ENCODE data around the gene MYOG. TPM values are rescaled to one million over a fixed set of nuclear protein-coding genes. Genes with fewer than 3 reads are reported as not detected.

The MYOG gene
- total RNA-seq, 1 experiment from 2014 or later, result not detected

DNA sequence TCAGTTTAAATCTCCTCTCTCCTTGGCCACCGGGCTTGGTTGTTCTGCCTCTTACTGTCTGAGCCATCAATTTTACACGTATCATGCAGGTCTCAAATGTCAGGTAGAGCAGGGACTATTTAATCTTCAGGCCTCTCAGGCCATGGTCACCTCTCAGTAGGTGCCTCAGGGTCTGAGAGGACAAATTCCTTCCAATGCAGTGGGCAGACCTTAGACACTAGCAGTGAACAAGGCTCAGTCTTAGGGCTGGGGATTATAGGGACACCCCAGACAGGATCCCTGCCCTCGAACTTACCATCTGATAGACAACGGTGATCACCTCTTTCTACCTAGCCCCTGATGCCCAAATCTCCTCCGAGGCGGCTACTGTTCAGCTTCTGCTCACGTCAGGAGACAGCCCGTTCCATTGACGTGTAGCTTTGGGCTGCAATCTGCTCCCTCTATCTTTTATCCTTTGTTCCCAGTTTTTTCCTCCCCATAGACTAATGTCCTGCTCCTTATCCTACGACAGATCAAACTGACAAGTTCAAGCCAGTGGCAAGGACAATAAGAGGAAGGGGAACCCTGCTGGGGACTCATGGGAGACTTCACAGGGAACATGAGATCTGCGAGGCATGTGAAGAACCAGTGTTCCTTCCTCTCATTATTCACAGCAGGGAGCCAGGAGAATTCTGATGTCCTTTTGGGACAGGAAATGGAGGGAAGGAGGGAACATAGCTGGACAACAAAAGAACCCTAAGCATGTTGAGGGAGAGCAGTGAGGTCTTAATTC lies 1.4 kb upstream of the MYOG start:
- intact Hi-C loops (cut with micrococcal nuclease; ENCODE audit: unreplicated experiment), result no loop called here
- Mint-ChIP-seq H3K36me3 (ENCODE audit: insufficient read depth, unreplicated experiment) (no peaks in the 10 kb centered on the region), H3K27me3 (ENCODE audit: unreplicated experiment) (peaks cover 95% of the 10 kb centered on the region), H3K9me3 (ENCODE audit: low read depth, unreplicated experiment) (no peaks in the 10 kb centered on the region), H3K4me1 (ENCODE audit: low read depth, unreplicated experiment) (no peaks in the 10 kb centered on the region), H3K27ac (ENCODE audit: unreplicated experiment) (no peak overlapping the region), H3K4me3 (ENCODE audit: low read depth, unreplicated experiment) (no peak overlapping the region)
- no peak for DNase-seq
- TF ChIP-seq, protein P1, sequence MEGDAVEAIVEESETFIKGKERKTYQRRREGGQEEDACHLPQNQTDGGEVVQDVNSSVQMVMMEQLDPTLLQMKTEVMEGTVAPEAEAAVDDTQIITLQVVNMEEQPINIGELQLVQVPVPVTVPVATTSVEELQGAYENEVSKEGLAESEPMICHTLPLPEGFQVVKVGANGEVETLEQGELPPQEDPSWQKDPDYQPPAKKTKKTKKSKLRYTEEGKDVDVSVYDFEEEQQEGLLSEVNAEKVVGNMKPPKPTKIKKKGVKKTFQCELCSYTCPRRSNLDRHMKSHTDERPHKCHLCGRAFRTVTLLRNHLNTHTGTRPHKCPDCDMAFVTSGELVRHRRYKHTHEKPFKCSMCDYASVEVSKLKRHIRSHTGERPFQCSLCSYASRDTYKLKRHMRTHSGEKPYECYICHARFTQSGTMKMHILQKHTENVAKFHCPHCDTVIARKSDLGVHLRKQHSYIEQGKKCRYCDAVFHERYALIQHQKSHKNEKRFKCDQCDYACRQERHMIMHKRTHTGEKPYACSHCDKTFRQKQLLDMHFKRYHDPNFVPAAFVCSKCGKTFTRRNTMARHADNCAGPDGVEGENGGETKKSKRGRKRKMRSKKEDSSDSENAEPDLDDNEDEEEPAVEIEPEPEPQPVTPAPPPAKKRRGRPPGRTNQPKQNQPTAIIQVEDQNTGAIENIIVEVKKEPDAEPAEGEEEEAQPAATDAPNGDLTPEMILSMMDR (IDR thresholded peaks at IDR 0.05; ENCODE audit: unreplicated experiment), result no peak
- no TSS peak for BruUV-seq (replicated peaks)
- CTCF ChIA-PET, result interaction anchor here (1.5 kb wide), 1 partner anchor 11 kb away, joined by 3 read pairs; no protein-coding TSS in a partner anchor

DNA sequence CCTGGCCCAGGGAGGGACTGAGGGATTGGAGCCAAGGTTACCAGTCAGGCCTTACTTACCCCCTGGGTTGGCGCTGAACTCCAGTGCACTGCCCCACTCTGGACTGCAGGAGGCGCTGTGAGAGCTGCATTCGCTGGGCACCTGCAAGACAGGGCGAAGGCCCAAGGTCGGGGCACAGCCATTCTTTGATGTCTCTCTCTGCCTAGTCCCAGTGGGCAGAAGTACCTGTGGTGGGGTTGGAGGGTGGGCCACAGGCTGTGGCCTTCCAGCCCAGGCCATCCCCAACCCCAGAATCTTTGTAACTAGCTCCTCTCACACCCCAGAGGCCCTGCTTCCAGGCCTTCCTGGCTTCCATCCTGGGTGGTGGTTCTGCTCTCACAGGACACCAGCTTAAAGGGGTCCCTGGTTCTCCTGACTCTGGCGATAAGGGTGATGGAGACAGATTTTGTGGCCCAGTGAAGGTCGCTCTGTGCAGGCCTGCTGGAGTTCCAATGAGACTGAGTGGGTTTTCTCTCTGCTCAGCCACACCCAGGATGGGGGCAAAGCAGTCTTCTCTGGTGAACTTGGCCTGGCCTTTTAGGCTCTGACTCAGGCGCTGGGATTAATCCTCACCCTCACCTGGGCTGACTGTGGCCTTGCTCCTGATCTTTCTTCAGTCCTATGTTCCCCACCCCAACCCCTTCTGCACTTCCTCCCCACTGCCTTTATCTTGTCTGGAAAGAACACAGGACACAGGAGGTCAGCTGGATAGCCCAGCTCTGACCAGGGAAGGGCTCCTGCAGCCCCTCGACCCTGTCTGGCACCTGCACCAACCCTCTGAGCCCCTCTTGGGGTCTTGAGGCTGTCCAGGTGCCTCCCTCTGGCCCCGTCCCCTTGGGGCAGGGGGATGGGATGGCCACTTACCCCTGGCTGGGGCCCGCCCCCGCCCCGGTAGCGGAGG lies 954 bp downstream of the MYOG start:
- H3K36me3 Mint-ChIP-seq (ENCODE audit: insufficient read depth, unreplicated experiment), result no peaks in the 10 kb centered on the region
- no peaks in the 10 kb centered on the region for H3K4me1 Mint-ChIP-seq (ENCODE audit: low read depth, unreplicated experiment)
- intact Hi-C loops (cut with micrococcal nuclease; ENCODE audit: unreplicated experiment), result no loop called here
- CTCF ChIA-PET, result interaction anchor here (0.7 kb wide), 1 partner anchor 20 kb away, joined by 3 read pairs; no protein-coding TSS in a partner anchor
- no peak overlapping the region for H3K27ac Mint-ChIP-seq (ENCODE audit: unreplicated experiment)
- peaks cover 95% of the 10 kb centered on the region for H3K27me3 Mint-ChIP-seq (ENCODE audit: unreplicated experiment)
- no peaks in the 10 kb centered on the region for H3K9me3 Mint-ChIP-seq (ENCODE audit: low read depth, unreplicated experiment)
- no TSS peak for BruUV-seq (replicated peaks)
- H3K4me3 Mint-ChIP-seq (ENCODE audit: low read depth, unreplicated experiment), result no peak overlapping the region
- DNase-seq, result peak; percentile 13
- TF ChIP-seq, protein P1 (IDR thresholded peaks at IDR 0.05; ENCODE audit: unreplicated experiment), result no peak

DNA sequence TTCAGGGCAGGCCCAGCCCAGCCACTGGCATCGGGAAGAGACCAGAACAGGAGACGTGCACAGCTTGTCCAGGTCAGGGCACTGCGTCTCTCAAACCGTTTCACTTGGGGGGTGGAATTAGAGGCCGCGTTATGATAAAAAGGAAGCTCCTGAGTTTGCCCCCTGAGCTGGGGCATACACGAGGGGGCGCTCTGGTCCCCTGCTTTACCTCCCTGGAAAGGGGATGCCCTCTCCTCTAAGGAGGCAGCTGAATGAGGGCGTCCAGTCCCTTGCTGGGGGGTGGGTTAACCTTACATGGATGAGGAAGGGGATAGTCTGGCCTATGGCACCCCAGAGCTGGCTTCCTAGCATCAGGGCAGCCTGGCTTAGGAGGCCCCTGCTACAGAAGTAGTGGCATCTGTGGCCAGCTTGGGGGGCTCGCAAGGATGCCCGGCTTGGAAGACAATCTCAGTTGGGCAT lies 2.3 kb downstream of the MYOG start:
- Mint-ChIP-seq H3K27me3 (ENCODE audit: unreplicated experiment) (peaks cover 95% of the 10 kb centered on the region), H3K9me3 (ENCODE audit: low read depth, unreplicated experiment) (no peaks in the 10 kb centered on the region), H3K4me1 (ENCODE audit: low read depth, unreplicated experiment) (no peaks in the 10 kb centered on the region), H3K4me3 (ENCODE audit: low read depth, unreplicated experiment) (no peak overlapping the region), H3K27ac (ENCODE audit: unreplicated experiment) (no peak overlapping the region), H3K36me3 (ENCODE audit: insufficient read depth, unreplicated experiment) (no peaks in the 10 kb centered on the region)
- intact Hi-C loops (cut with micrococcal nuclease; ENCODE audit: unreplicated experiment), result no loop called here
- no peak for DNase-seq
- CTCF ChIA-PET, result interaction anchor here (0.6 to 0.8 kb wide), 3 partner anchors 85 to 133 kb away, joined by 3 to 4 read pairs (median 3); no protein-coding TSS in a partner anchor
- BruUV-seq (replicated peaks), result no TSS peak
- TF ChIP-seq, protein P1 (IDR thresholded peaks at IDR 0.05; ENCODE audit: unreplicated experiment), result no peak
